ENCODE results near the gene AHCTF1.

AHCTF1 gene

GRCh38 chr1:246795906-246796694 is 135.6 kb downstream of the AHCTF1 start:
- no peak for DNase-seq (ENCODE audit: low spot score)

GRCh38 chr1:246794828-246795671 is 136.7 kb downstream of the AHCTF1 start:
- TF ChIP-seq CTCF (IDR thresholded peaks at IDR 0.05; ENCODE audit: extremely low read depth, missing control alignments) = no peak
- DNase-seq (ENCODE audit: low spot score) = no peak

More at GRCh38 chr1:246795906-246796694, 135.6 kb downstream of the AHCTF1 start:
- no peak for TF ChIP-seq CTCF (IDR thresholded peaks at IDR 0.05; ENCODE audit: extremely low read depth, missing control alignments)

- no peak for DNase-seq (ENCODE audit: low spot score)
- no peak for TF ChIP-seq CTCF (IDR thresholded peaks at IDR 0.05; ENCODE audit: extremely low read depth, missing control alignments)
These were observed 137.5 kb downstream of the AHCTF1 start for GRCh38 chr1:246794048-246794827.

- no peak for TF ChIP-seq CTCF (IDR thresholded peaks at IDR 0.05; ENCODE audit: extremely low read depth, missing control alignments)
- no peak for DNase-seq (ENCODE audit: low spot score)
These were observed 138.3 kb downstream of the AHCTF1 start for GRCh38 chr1:246793356-246793896.

- no peak for DNase-seq (ENCODE audit: low spot score)
- TF ChIP-seq CTCF (IDR thresholded peaks at IDR 0.05; ENCODE audit: extremely low read depth, missing control alignments) = no peak
These were observed 139.1 kb downstream of the AHCTF1 start for GRCh38 chr1:246792603-246793002.

GRCh38 chr1:246791303-246791918 is 140.3 kb downstream of the AHCTF1 start:
- DNase-seq (ENCODE audit: low spot score) = peak; percentile 35
- TF ChIP-seq CTCF (IDR thresholded peaks at IDR 0.05; ENCODE audit: extremely low read depth, missing control alignments) = no peak
